HepG2 (cell line): Measurements from ENCODE around the gene EMC1. TPM values are rescaled to one million over a fixed set of nuclear protein-coding genes. Genes with fewer than 3 reads are reported as not detected.

Experiments
- ATAC-seq: fragments of 200-7000 bp; cut with Tn5 transposase; 3 replicates; pipeline ENCODE4 v1.9.1; 2020; ENCODE audit warnings: mild to moderate bottlenecking, moderate library complexity
- BruUV-seq: library from RNA; stranded (reverse); fragments of 400-500 nt; replicated peaks from 2 replicates; lab custom pipeline; 2021; lab: Mats Ljungman, UMichigan
- CTCF ChIA-PET: fragments of 300-600 bp; formaldehyde crosslinking; extraction: SDS; loops from one replicate; lab custom pipeline; 2021; ENCODE audit warnings: low total read pairs, inconsistent platforms, low intra/inter-chr PET ratio; lab: Yijun Ruan, JAX
- POLR2A ChIA-PET: fragments of 350-600 bp; sonication (Branson Sonifier 250); formaldehyde crosslinking; loops from one replicate; lab custom pipeline; 2020; ENCODE audit warnings: antibody characterized with exemption, inconsistent platforms; lab: Yijun Ruan, JAX
- DNase-seq: peaks from one replicate; pipeline ENCODE4 v3.0.0-alpha.2; 2015; ENCODE audit warnings: low spot score
- FAIRE-seq: peaks from 3 replicates; lab custom pipeline; 2011; peaks lifted over from hg19 to GRCh38; lab: Jason Lieb, UNC
- H2AFZ ChIP-seq: one replicate; pipeline ENCODE4 v1.6.1; 2011; ENCODE audit warnings: low read length, inconsistent platforms
- H3K27ac ChIP-seq: fragments of 300-600 bp; 3 replicates; pipeline ENCODE4 v1.8.0; 2011; ENCODE audit warnings: mixed run types, mild to moderate bottlenecking, mixed read lengths, low read length, inconsistent platforms; ENCODE audit not compliant: insufficient read depth; ENCODE audit errors: extremely low read length
- H3K27me3 ChIP-seq, 2 experiments: fragments of 200-600 bp in 1 of 2; 2 replicates in 1 of 2; 3 replicates in 1 of 2; pipeline versions ENCODE4 v1.6.0 to v1.8.0; 2011; ENCODE audit warnings: low read length in 2 of 2, mild to moderate bottlenecking in 2 of 2, moderate library complexity in 2 of 2, inconsistent platforms in 1 of 2; ENCODE audit not compliant: insufficient read depth in 2 of 2, control insufficient read depth in 1 of 2
- H3K36me3 ChIP-seq, 2 experiments: fragments of 200-600 bp in 1 of 2; replicated peaks in 1 of 2; 2 replicates in 1 of 2; 3 replicates in 1 of 2; pipeline versions ENCODE4 v1.5.1 to v1.8.0; 2011; ENCODE audit warnings: low read length in 2 of 2, inconsistent platforms in 1 of 2; ENCODE audit not compliant: insufficient read depth in 2 of 2, control insufficient read depth in 1 of 2
- H3K4me1 ChIP-seq: 2 replicates; pipeline ENCODE4 v1.5.1; 2012; ENCODE audit warnings: low read length, inconsistent platforms; ENCODE audit not compliant: insufficient read depth
- H3K4me2 ChIP-seq: 2 replicates; pipeline ENCODE4 v1.6.0; 2011; ENCODE audit warnings: low read depth, low read length, inconsistent platforms
- H3K4me3 ChIP-seq, 3 experiments: fragments of 200-600 bp in 1 of 3; sonication (generic), shearing (Covaris generic) in 1 of 3; replicated peaks in 1 of 3; 2 replicates each; pipeline ENCODE4 v1.5.1; 2011 to 2016; ENCODE audit warnings: low read length in 3 of 3, inconsistent platforms in 2 of 3, low read depth in 2 of 3, mild to moderate bottlenecking in 2 of 3, control low read depth in 1 of 3, mixed read lengths in 1 of 3; ENCODE audit not compliant: insufficient read depth in 1 of 3
- H3K79me2 ChIP-seq: one replicate; pipeline ENCODE4 v1.6.1; 2011; ENCODE audit warnings: low read length, inconsistent platforms; ENCODE audit not compliant: insufficient read depth
- H3K9ac ChIP-seq: 2 replicates; pipeline ENCODE4 v1.6.0; 2011; ENCODE audit warnings: mild to moderate bottlenecking, low read depth, low read length, inconsistent platforms; ENCODE audit not compliant: insufficient read depth
- H3K9me3 ChIP-seq: 2 replicates; pipeline ENCODE4 v1.5.1; 2012; ENCODE audit warnings: mild to moderate bottlenecking, low read length
- H4K20me1 ChIP-seq: 2 replicates; pipeline ENCODE4 v1.6.0; 2011; ENCODE audit warnings: inconsistent platforms, mild to moderate bottlenecking, low read length, moderate library complexity; ENCODE audit not compliant: insufficient read depth
- ARID3A ChIP-seq: IDR thresholded peaks from 2 replicates; pipeline ENCODE4 v1.6.1; 2012; ENCODE audit warnings: low read depth, low read length, improper control_type of control experiment
- BCLAF1 ChIP-seq: fragments of 450-650 bp; IDR thresholded peaks from 2 replicates; pipeline ENCODE4 v1.6.1; 2017; ENCODE audit warnings: mild to moderate bottlenecking
- BRD4 ChIP-seq: sonication (generic); formaldehyde crosslinking; IDR thresholded peaks from 2 replicates; pipeline ENCODE4 v1.4.0; 2020; ENCODE audit warnings: missing genetic modification reagents
- BRF2 ChIP-seq: sonication (generic); formaldehyde crosslinking; IDR thresholded peaks from 2 replicates; pipeline ENCODE4 v1.8.1; 2022; ENCODE audit warnings: mild to moderate bottlenecking, missing genetic modification reagents
- CBX2 ChIP-seq, 2 experiments: fragments of 200-600 bp in 1 of 2; sonication (generic); formaldehyde crosslinking in 1 of 2; IDR thresholded peaks; 2 replicates each; pipeline versions ENCODE4 v1.7.0 to v1.8.1; 2018 to 2022; ENCODE audit warnings: low read depth in 2 of 2, low read length in 1 of 2, mild to moderate bottlenecking in 1 of 2, missing genetic modification reagents in 1 of 2
- KMT2B ChIP-seq: IDR thresholded peaks from 2 replicates; pipeline ENCODE4 v1.6.1; 2016; ENCODE audit warnings: missing genetic modification reagents, missing compliant biosample characterization
- LBX2 ChIP-seq: sonication (generic); formaldehyde crosslinking; IDR thresholded peaks from 2 replicates; pipeline ENCODE4 v1.5.0; 2020; ENCODE audit warnings: missing genetic modification reagents, mild to moderate bottlenecking, borderline replicate concordance
- MED1 ChIP-seq: sonication (generic); formaldehyde crosslinking; IDR thresholded peaks from 2 replicates; pipeline ENCODE4 v1.4.0; 2020; ENCODE audit warnings: missing genetic modification reagents
- MLLT10 ChIP-seq: sonication (generic); formaldehyde crosslinking; IDR thresholded peaks from 2 replicates; pipeline ENCODE4 v1.4.0; 2020; ENCODE audit warnings: missing genetic modification reagents
- NR2C2 ChIP-seq: sonication (generic); formaldehyde crosslinking; IDR thresholded peaks from 2 replicates; pipeline ENCODE4 v1.4.0; 2020; ENCODE audit warnings: missing genetic modification reagents, mild to moderate bottlenecking, moderate library complexity, borderline replicate concordance
- SNAPC2 ChIP-seq: sonication (generic); formaldehyde crosslinking; IDR thresholded peaks from 2 replicates; pipeline ENCODE4 v1.8.1; 2022; ENCODE audit warnings: mild to moderate bottlenecking, missing genetic modification reagents
- SRF ChIP-seq: IDR thresholded peaks from 2 replicates; pipeline ENCODE4 v1.6.1; 2011; ENCODE audit warnings: mild to moderate bottlenecking, low read depth, low read length, moderate library complexity
- ZFP90 ChIP-seq: sonication (generic); formaldehyde crosslinking; IDR thresholded peaks from 2 replicates; pipeline ENCODE4 v1.8.0; 2022; ENCODE audit warnings: missing genetic modification reagents, mild to moderate bottlenecking, inconsistent platforms, borderline replicate concordance
- ZNF138 ChIP-seq: sonication (generic); formaldehyde crosslinking; IDR thresholded peaks from 2 replicates; pipeline ENCODE4 v1.5.0; 2020; ENCODE audit warnings: mild to moderate bottlenecking, low read depth, missing genetic modification reagents
- ZNF383 ChIP-seq: sonication (generic); formaldehyde crosslinking; IDR thresholded peaks from 2 replicates; pipeline ENCODE4 v1.4.0; 2020; ENCODE audit warnings: missing genetic modification reagents, mild to moderate bottlenecking, borderline replicate concordance
- ZNF513 ChIP-seq: sonication (generic); formaldehyde crosslinking; conservative IDR thresholded peaks from 2 replicates; pipeline ENCODE4 v1.5.0; 2020; ENCODE audit warnings: missing genetic modification reagents
- ZNF782 ChIP-seq: sonication (generic); formaldehyde crosslinking; IDR thresholded peaks from 2 replicates; pipeline ENCODE4 v1.4.0; 2020; ENCODE audit warnings: missing genetic modification reagents, mild to moderate bottlenecking, borderline replicate concordance
- ZNF790 ChIP-seq: sonication (generic); formaldehyde crosslinking; IDR thresholded peaks from 2 replicates; pipeline ENCODE4 v1.8.0; 2022; ENCODE audit warnings: missing genetic modification reagents, mild to moderate bottlenecking, borderline replicate concordance
- in situ Hi-C: cut with HindIII; loops from 2 replicates; pipeline ENCODE4 v1.10.0; 2017; ENCODE audit warnings: low pct_unique_long_range_greater_than_20kb; ENCODE audit not compliant: extremely low pct_ligation_motif_present
- intact Hi-C: fragments of 100-400 bp; cut with micrococcal nuclease; formaldehyde crosslinking; loops from one replicate; pipeline ENCODE4 v1.10.0; 2022; ENCODE audit not compliant: unreplicated experiment
- polyA plus RNA-seq, 8 experiments: library from polyadenylated mRNA; depleted of rRNA in 3 of 8; stranded (reverse) in 7 of 8; unstranded in 1 of 8; fragments of >200 nt; fragmentation: Illumina TruSeq in 4 of 8; extraction: Trizol in 4 of 8; gene quantifications; 2 replicates each; pipeline versions ENCODE4 v1.2.1 to v1.2.3, GENCODE V29; 2011 to 2016; ENCODE audit warnings: low read depth in 4 of 8, missing spikeins in 1 of 8, mixed read lengths in 1 of 8; ENCODE audit not compliant: insufficient read depth in 1 of 8
- total RNA-seq, 5 experiments: library from RNA; depleted of rRNA; stranded (reverse); fragments of >200 nt; fragmentation: Illumina TruSeq; extraction: Trizol; gene quantifications; 2 replicates each; pipeline ENCODE4 v1.2.3, GENCODE V29; 2016; ENCODE audit warnings: low read depth in 1 of 5

EMC1 gene
- total and polyA plus RNA-seq, 2 of the 13 experiments (the other 11 are each of a cell fraction or from before 2014, with no cell fraction given) = 38.0 to 61.3 TPM

- no peaks in the 10 kb centered on the region for H3K79me2 ChIP-seq
- H4K20me1 ChIP-seq = no peaks in the 10 kb centered on the region
- ChIA-PET CTCF (no interaction called here), POLR2A (no interaction called here)
- H3K9me3 ChIP-seq = no peaks in the 10 kb centered on the region
- no TSS peak for BruUV-seq
- H3K27me3 ChIP-seq = no peaks in the 10 kb centered on the region
- H3K27ac ChIP-seq = no peak overlapping the region
- H3K4me1 ChIP-seq = no peaks in the 10 kb centered on the region
- in situ Hi-C loops (no loop called here), intact Hi-C loops (no loop called here)
- ATAC-seq (no peak), FAIRE-seq (no peak), DNase-seq (no peak)
- TF ChIP-seq BCLAF1 (no peak), CBX2 (IDR thresholded peaks at IDR 0.05; ENCODE audit: low read depth, low read length) (no peak), CBX2 (CRISPR knock-in tag; IDR thresholded peaks at IDR 0.05; ENCODE audit: low read depth) (no peak), BRD4 (CRISPR knock-in tag) (no peak), KMT2B (CRISPR knock-in tag) (no peak), SNAPC2 (CRISPR knock-in tag) (no peak), BRF2 (CRISPR knock-in tag) (no peak), LBX2 (CRISPR knock-in tag) (no peak), ZNF513 (no peak), ZNF782 (CRISPR knock-in tag) (no peak), ZNF790 (CRISPR knock-in tag) (no peak), ZNF383 (CRISPR knock-in tag) (no peak), MLLT10 (no peak), ARID3A (no peak), ZNF138 (CRISPR knock-in tag) (no peak), ZFP90 (CRISPR knock-in tag) (no peak), SRF (no peak), MED1 (CRISPR knock-in tag) (no peak), NR2C2 (CRISPR knock-in tag) (no peak)
- H2AFZ ChIP-seq = no peak overlapping the region
- H3K9ac ChIP-seq = no peak overlapping the region
- H3K4me3 ChIP-seq = no peak overlapping the region
- H3K4me2 ChIP-seq = no peak overlapping the region
- H3K36me3 ChIP-seq = peaks cover 34 to 90% of the 10 kb centered on the region in 2 experiments
Measured at GRCh38 chr1:19187852-19188251, 63.5 kb downstream of the EMC1 start.
